Measurements from ENCODE around the gene TRAPPC4. TPM values are rescaled to one million over a fixed set of nuclear protein-coding genes. Genes with fewer than 3 reads are reported as not detected.
"Not testable (repeated sequence)": the region's sequence is repeated elsewhere in the genome, so short reads cannot be mapped to it uniquely, and the experiment has no call there.

The TRAPPC4 gene
- total RNA-seq, 3 donors from 2014 or later: 52.7 to 58.4 (median 57.4) TPM

- intact Hi-C loops (cut with DNase I, micrococcal nuclease): no loop called here
- no peak for TF ChIP-seq CTCF (IDR thresholded peaks at IDR 0.05)
- H3K4me3 ChIP-seq: peak within 1 kb of the TSS; percentile 87
- no peaks in the 10 kb centered on the region for H3K36me3 ChIP-seq (ENCODE audit: low read depth)
- no peaks in the 10 kb centered on the region for H3K9me3 ChIP-seq
- H3K4me1 ChIP-seq (ENCODE audit: low read depth): peaks cover 16% of the 10 kb centered on the region
- peak; percentile 99 to 100 (median 99) for DNase-seq
- ATAC-seq: peak; percentile 96
Measured at GRCh38 chr11:119057000-119057769, 38.6 kb downstream of the TRAPPC4 start, which contains the start of gene HYOU1. Gene HYOU1 (minus strand): TSS chr11:119057205. CDS start chr11:119056160, 1,045 bp downstream.

- ATAC-seq; DNase-seq; intact Hi-C loops (cut with DNase I, micrococcal nuclease); H3K36me3 ChIP-seq (ENCODE audit: low read depth); H3K9me3 ChIP-seq; H3K4me3 ChIP-seq: not testable (repeated sequence)
- H3K4me1 ChIP-seq (ENCODE audit: low read depth): peaks cover 19% of the 10 kb centered on the region
Measured at GRCh38 chr11:119059128-119059527, 40.6 kb downstream of the TRAPPC4 start.

GRCh38 chr11:119061256-119061655, 42.7 kb downstream of the TRAPPC4 start:
- H3K4me3 ChIP-seq: no peak overlapping the region
- ATAC-seq (no peak), DNase-seq (no peak)
- no peaks in the 10 kb centered on the region for H3K36me3 ChIP-seq (ENCODE audit: low read depth)
- no peaks in the 10 kb centered on the region for H3K9me3 ChIP-seq
- no peak for TF ChIP-seq CTCF (IDR thresholded peaks at IDR 0.05)
- peaks cover 10% of the 10 kb centered on the region for H3K4me1 ChIP-seq (ENCODE audit: low read depth)
- intact Hi-C loops (cut with DNase I, micrococcal nuclease): no loop called here

- DNase-seq: no peak
- Histone ChIP-seq H3K9me3 (no peaks in the 10 kb centered on the region), H3K36me3 (ENCODE audit: low read depth) (no peaks in the 10 kb centered on the region), H3K4me1 (ENCODE audit: low read depth) (peaks cover 14% of the 10 kb centered on the region), H3K4me3 (no peak overlapping the region)
- TF ChIP-seq CTCF (IDR thresholded peaks at IDR 0.05): no peak
- intact Hi-C loops (cut with DNase I, micrococcal nuclease): no loop called here
- ATAC-seq: no peak
Measured at GRCh38 chr11:119062779-119063178, 44.2 kb downstream of the TRAPPC4 start.

- DNase-seq (peak in 1 of 3 donors; percentile 30), ATAC-seq (no peak)
- no peak for TF ChIP-seq CTCF (IDR thresholded peaks at IDR 0.05)
- H3K4me3 ChIP-seq: no peak overlapping the region
- H3K4me1 ChIP-seq (ENCODE audit: low read depth): peaks cover 13% of the 10 kb centered on the region
- H3K36me3 ChIP-seq (ENCODE audit: low read depth): no peaks in the 10 kb centered on the region
- intact Hi-C loops (cut with DNase I, micrococcal nuclease): no loop called here
- no peaks in the 10 kb centered on the region for H3K9me3 ChIP-seq
Measured at GRCh38 chr11:119065369-119065768, 46.8 kb downstream of the TRAPPC4 start.

- peak; percentile 99 for ATAC-seq
- Histone ChIP-seq H3K9me3 (no peaks in the 10 kb centered on the region), H3K36me3 (ENCODE audit: low read depth) (peaks cover 11% of the 10 kb centered on the region), H3K4me1 (ENCODE audit: low read depth) (peaks cover 13% of the 10 kb centered on the region), H3K4me3 (peak within 1 kb of the TSS; percentile 65)
- DNase-seq: peak; percentile 97 to 99 (median 98)
- TF ChIP-seq CTCF (IDR thresholded peaks at IDR 0.05): no peak
- intact Hi-C loops (cut with DNase I, micrococcal nuclease): no loop called here
Measured at GRCh38 chr11:119067371-119068222, 49.0 kb downstream of the TRAPPC4 start, which contains the start of gene VPS11. Gene VPS11 (plus strand): TSS chr11:119067818. CDS start chr11:119067824, 6 bp downstream.
